ENCODE results near the gene ATG5. TPM values are rescaled to one million over a fixed set of nuclear protein-coding genes. Genes with fewer than 3 reads are reported as not detected.
"Not testable (repeated sequence)": the region's sequence is repeated elsewhere in the genome, so short reads cannot be mapped to it uniquely, and the experiment has no call there.

ATG5 gene
- total RNA-seq, 1 donor from 2014 or later = 19.2 TPM

- intact Hi-C loops (cut with DNase I) = no loop called here
- no peak for ATAC-seq
Measured at GRCh38 chr6:106270414-106270813, 55.1 kb downstream of the ATG5 start.

GRCh38 chr6:106269268-106269919, 56.2 kb downstream of the ATG5 start:
- ATAC-seq; intact Hi-C loops (cut with DNase I); DNase-seq (ENCODE audit: missing footprints): not testable (repeated sequence)

More at GRCh38 chr6:106270414-106270813, 55.1 kb downstream of the ATG5 start:
- DNase-seq (ENCODE audit: missing footprints) = no peak

- intact Hi-C loops (cut with DNase I); ATAC-seq; DNase-seq (ENCODE audit: missing footprints): not testable (repeated sequence)
Measured at GRCh38 chr6:106268500-106268899, 57.1 kb downstream of the ATG5 start.

- DNase-seq (ENCODE audit: missing footprints); intact Hi-C loops (cut with DNase I); ATAC-seq: not testable (repeated sequence)
Measured at GRCh38 chr6:106264433-106264832, 61.1 kb downstream of the ATG5 start.

- DNase-seq (ENCODE audit: missing footprints); intact Hi-C loops (cut with DNase I); ATAC-seq: not testable (repeated sequence)
Measured at GRCh38 chr6:106259748-106260147, 65.8 kb downstream of the ATG5 start.

GRCh38 chr6:106258726-106259125, 66.8 kb downstream of the ATG5 start:
- ATAC-seq = no peak
- intact Hi-C loops (cut with DNase I) = no loop called here
- no peak for DNase-seq (ENCODE audit: missing footprints)

- no peak for ATAC-seq
- DNase-seq (ENCODE audit: missing footprints) = no peak
- intact Hi-C loops (cut with DNase I) = no loop called here
Measured at GRCh38 chr6:106257195-106257594, 68.4 kb downstream of the ATG5 start.

- DNase-seq (ENCODE audit: missing footprints) (no peak), ATAC-seq (no peak)
- intact Hi-C loops (cut with DNase I) = no loop called here
Measured at GRCh38 chr6:106256201-106256968, 69.2 kb downstream of the ATG5 start.

- ATAC-seq (no peak), DNase-seq (ENCODE audit: missing footprints) (no peak)
- intact Hi-C loops (cut with DNase I) = no loop called here
Measured at GRCh38 chr6:106255306-106255705, 70.3 kb downstream of the ATG5 start.

- intact Hi-C loops (cut with DNase I) = no loop called here
- ATAC-seq (no peak), DNase-seq (ENCODE audit: missing footprints) (no peak)
Measured at GRCh38 chr6:106254636-106255035, 70.9 kb downstream of the ATG5 start.

- DNase-seq (ENCODE audit: missing footprints) (no peak), ATAC-seq (no peak)
- intact Hi-C loops (cut with DNase I) = no loop called here
Measured at GRCh38 chr6:106253731-106254130, 71.8 kb downstream of the ATG5 start.

GRCh38 chr6:106253172-106253571, 72.4 kb downstream of the ATG5 start:
- no peak for DNase-seq (ENCODE audit: missing footprints)
- ATAC-seq = no peak
- intact Hi-C loops (cut with DNase I) = no loop called here

GRCh38 chr6:106252687-106253086, 72.9 kb downstream of the ATG5 start:
- intact Hi-C loops (cut with DNase I) = no loop called here
- no peak for ATAC-seq
- DNase-seq (ENCODE audit: missing footprints) = no peak

- peak; percentile 48 for ATAC-seq
- intact Hi-C loops (cut with DNase I); DNase-seq (ENCODE audit: missing footprints): not testable (repeated sequence)
Measured at GRCh38 chr6:106251531-106252255, 73.9 kb downstream of the ATG5 start.

- peak; percentile 44 for DNase-seq (ENCODE audit: missing footprints)
- ATAC-seq = no peak
- intact Hi-C loops (cut with DNase I) = no loop called here
Measured at GRCh38 chr6:106250953-106251352, 74.6 kb downstream of the ATG5 start.

GRCh38 chr6:106249658-106250057, 75.9 kb downstream of the ATG5 start:
- DNase-seq (ENCODE audit: missing footprints) (no peak), ATAC-seq (no peak)
- intact Hi-C loops (cut with DNase I) = no loop called here

GRCh38 chr6:106247733-106248132, 77.8 kb downstream of the ATG5 start:
- intact Hi-C loops (cut with DNase I) = no loop called here
- ATAC-seq (no peak), DNase-seq (ENCODE audit: missing footprints) (no peak)

GRCh38 chr6:106247293-106247692, 78.3 kb downstream of the ATG5 start:
- intact Hi-C loops (cut with DNase I) = no loop called here
- no peak for ATAC-seq
- no peak for DNase-seq (ENCODE audit: missing footprints)

- intact Hi-C loops (cut with DNase I) = no loop called here
- DNase-seq (ENCODE audit: missing footprints) = no peak
- no peak for ATAC-seq
Measured at GRCh38 chr6:106244931-106245330, 80.6 kb downstream of the ATG5 start.

GRCh38 chr6:106244521-106244920, 81.0 kb downstream of the ATG5 start:
- ATAC-seq (no peak), DNase-seq (ENCODE audit: missing footprints) (no peak)
- intact Hi-C loops (cut with DNase I) = no loop called here

Data from Right ventricle myocardium inferior (tissue), 1 donor.